Neural crest cell (in vitro differentiated cells): ENCODE data around the gene TMEM272. TPM values are rescaled to one million over a fixed set of nuclear protein-coding genes. Genes with fewer than 3 reads are reported as not detected.

Experiments used
- DNase-seq: peaks from one replicate; pipeline ENCODE4 v3.0.0; 2021; ENCODE audit warnings: low read depth, mixed read lengths, low spot score
- H3K27ac Mint-ChIP-seq: one replicate; pipeline ENCODE4 v1.8.0; 2021; ENCODE audit warnings: mild to moderate bottlenecking, mixed read lengths; ENCODE audit not compliant: unreplicated experiment
- H3K27me3 Mint-ChIP-seq: 2 replicates; pipeline ENCODE4 v1.8.0; 2021; ENCODE audit warnings: low read depth, mild to moderate bottlenecking, mixed read lengths
- H3K36me3 Mint-ChIP-seq: 2 replicates; pipeline ENCODE4 v1.8.0; 2021; ENCODE audit warnings: low read depth, mild to moderate bottlenecking, mixed read lengths
- H3K4me1 Mint-ChIP-seq: 2 replicates; pipeline ENCODE4 v1.8.0; 2021; ENCODE audit warnings: mixed read lengths
- H3K4me3 Mint-ChIP-seq: one replicate; pipeline ENCODE4 v1.8.0; 2021; ENCODE audit warnings: mild to moderate bottlenecking, mixed read lengths
- H3K9me3 Mint-ChIP-seq: 2 replicates; pipeline ENCODE4 v1.8.0; 2021; ENCODE audit warnings: mixed read lengths
- CTCF ChIP-seq: fragments of 200-600 bp; sonication (generic); conservative IDR thresholded peaks from 2 replicates; pipeline ENCODE4 v1.5.0; 2021; ENCODE audit warnings: antibody characterized with exemption, mild to moderate bottlenecking
- total RNA-seq: library from RNA; stranded (reverse); gene quantifications from 2 replicates; pipeline ENCODE4 v1.2.1, GENCODE V29; 2021

The TMEM272 gene
- total RNA-seq, 1 donor from 2014 or later: 0.26 TPM

- no peaks in the 10 kb centered on the region for H3K36me3 Mint-ChIP-seq
- no peaks in the 10 kb centered on the region for H3K27me3 Mint-ChIP-seq
- H3K9me3 Mint-ChIP-seq: no peaks in the 10 kb centered on the region
- no peak for TF ChIP-seq CTCF
- H3K4me3 Mint-ChIP-seq: no peak overlapping the region
- DNase-seq: no peak
- H3K27ac Mint-ChIP-seq: no peak overlapping the region
- H3K4me1 Mint-ChIP-seq: peaks cover 13% of the 10 kb centered on the region
Observed at GRCh38 chr13:51811046-51811445, 33.9 kb downstream of the TMEM272 start.

- no peaks in the 10 kb centered on the region for H3K9me3 Mint-ChIP-seq
- H3K27me3 Mint-ChIP-seq: no peaks in the 10 kb centered on the region
- H3K36me3 Mint-ChIP-seq: no peaks in the 10 kb centered on the region
- no peak overlapping the region for H3K27ac Mint-ChIP-seq
- TF ChIP-seq CTCF: no peak
- peaks cover 26% of the 10 kb centered on the region for H3K4me1 Mint-ChIP-seq
- no peak for DNase-seq
- peak overlapping the region; percentile 4 for H3K4me3 Mint-ChIP-seq
Observed at GRCh38 chr13:51808811-51809210, 36.2 kb downstream of the TMEM272 start.

DNA sequence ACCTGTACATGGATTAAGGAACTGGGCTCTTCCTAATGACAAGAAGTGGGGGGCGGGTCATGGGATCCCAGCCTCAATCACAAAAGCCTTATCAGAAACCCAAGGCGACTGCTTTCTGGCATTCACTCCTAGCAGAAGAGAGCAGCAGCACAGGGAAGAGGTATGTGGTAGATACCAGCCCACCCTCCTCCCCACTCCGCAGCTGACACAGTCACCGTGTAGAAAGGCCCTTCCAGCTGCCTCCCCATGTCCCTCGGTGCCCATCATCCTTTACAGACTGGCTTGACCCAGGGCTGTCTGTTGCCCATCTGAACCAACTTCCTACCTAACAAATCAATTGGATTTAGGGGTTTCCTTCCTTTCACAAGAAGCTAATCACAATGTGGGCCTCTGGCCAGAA lies 37.9 kb downstream of the TMEM272 start:
- Mint-ChIP-seq H3K4me3 (peak overlapping the region; percentile 59), H3K9me3 (no peaks in the 10 kb centered on the region), H3K36me3 (no peaks in the 10 kb centered on the region), H3K27ac (no peak overlapping the region), H3K27me3 (no peaks in the 10 kb centered on the region), H3K4me1 (peaks cover 39% of the 10 kb centered on the region)
- no peak for TF ChIP-seq CTCF
- DNase-seq: no peak

GRCh38 chr13:51806566-51806965 lies 38.4 kb downstream of the TMEM272 start:
- no peak for DNase-seq
- Mint-ChIP-seq H3K9me3 (no peaks in the 10 kb centered on the region), H3K27ac (no peak overlapping the region)

GRCh38 chr13:51805925-51806324 lies 39.1 kb downstream of the TMEM272 start:
- H3K27ac Mint-ChIP-seq: no peak overlapping the region
- H3K27me3 Mint-ChIP-seq: no peaks in the 10 kb centered on the region
- H3K4me3 Mint-ChIP-seq: peak overlapping the region; percentile 95
- TF ChIP-seq CTCF: no peak
- H3K36me3 Mint-ChIP-seq: no peaks in the 10 kb centered on the region
- DNase-seq: no peak
- H3K4me1 Mint-ChIP-seq: peaks cover 48% of the 10 kb centered on the region
- no peaks in the 10 kb centered on the region for H3K9me3 Mint-ChIP-seq

More at GRCh38 chr13:51806566-51806965, 38.4 kb downstream of the TMEM272 start:
- peak overlapping the region; percentile 61 for H3K4me3 Mint-ChIP-seq
- H3K4me1 Mint-ChIP-seq: peaks cover 44% of the 10 kb centered on the region
- no peak for TF ChIP-seq CTCF
- no peaks in the 10 kb centered on the region for H3K36me3 Mint-ChIP-seq
- no peaks in the 10 kb centered on the region for H3K27me3 Mint-ChIP-seq

- no peak for DNase-seq
- Mint-ChIP-seq H3K9me3 (no peaks in the 10 kb centered on the region), H3K4me1 (peaks cover 48% of the 10 kb centered on the region), H3K27me3 (no peaks in the 10 kb centered on the region), H3K4me3 (peak overlapping the region; percentile 95), H3K36me3 (no peaks in the 10 kb centered on the region), H3K27ac (no peak overlapping the region)
- TF ChIP-seq CTCF: no peak
Observed at GRCh38 chr13:51805313-51805712, 39.7 kb downstream of the TMEM272 start.
